GM12864 (cell line): ENCODE data around the gene WDFY3.
A peak's percentile ranks its signal among the peaks of the same experiment; 100 is the strongest.

ENCODE experiments used
- DNase-seq: peaks from one replicate; pipeline ENCODE4 v3.0.0-alpha.2; 2011; ENCODE audit warnings: low read depth
- H3K4me3 ChIP-seq: 2 replicates; pipeline ENCODE4 v1.5.1; 2011; ENCODE audit warnings: mild to moderate bottlenecking, low read depth, low read length, control low read depth
- CTCF ChIP-seq: IDR thresholded peaks from 2 replicates; pipeline ENCODE4 v1.5.1; 2011; ENCODE audit warnings: low read depth, mild to moderate bottlenecking, moderate library complexity, low read length, control low read depth, inconsistent platforms; ENCODE audit errors: missing control alignments

The WDFY3 gene

GRCh38 chr4:84977396-84977795, 10.9 kb upstream of the WDFY3 start:
- no peak overlapping the region for H3K4me3 ChIP-seq
- TF ChIP-seq CTCF: no peak
- no peak for DNase-seq

DNA sequence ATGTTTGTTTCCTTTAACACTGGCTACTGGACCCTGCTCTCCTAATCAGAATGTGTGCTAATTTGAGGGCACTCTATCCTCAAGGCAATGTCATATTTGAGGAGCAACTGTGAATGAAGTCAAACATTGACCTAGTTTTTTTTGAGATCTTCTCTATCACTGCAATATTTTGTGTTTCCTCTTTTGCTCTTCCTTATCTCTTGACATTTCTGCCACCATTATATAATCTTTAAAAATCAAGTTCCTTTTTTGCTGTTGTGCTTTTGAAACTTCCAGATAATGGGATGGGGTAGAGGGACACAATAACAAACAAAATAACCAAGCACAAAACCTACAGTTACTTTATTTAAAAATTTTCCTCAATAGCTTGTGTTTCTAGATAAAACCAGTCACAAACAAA, 7.4 kb upstream of the WDFY3 start:
- no peak overlapping the region for H3K4me3 ChIP-seq
- no peak for TF ChIP-seq CTCF
- no peak for DNase-seq

GRCh38 chr4:84971319-84971932, 4.9 kb upstream of the WDFY3 start:
- TF ChIP-seq CTCF: peak; percentile 28
- H3K4me3 ChIP-seq: no peak overlapping the region
- no peak for DNase-seq

- no peak overlapping the region for H3K4me3 ChIP-seq
- no peak for TF ChIP-seq CTCF
- no peak for DNase-seq
Measured at GRCh38 chr4:84968925-84969324, 2.4 kb upstream of the WDFY3 start.

DNA sequence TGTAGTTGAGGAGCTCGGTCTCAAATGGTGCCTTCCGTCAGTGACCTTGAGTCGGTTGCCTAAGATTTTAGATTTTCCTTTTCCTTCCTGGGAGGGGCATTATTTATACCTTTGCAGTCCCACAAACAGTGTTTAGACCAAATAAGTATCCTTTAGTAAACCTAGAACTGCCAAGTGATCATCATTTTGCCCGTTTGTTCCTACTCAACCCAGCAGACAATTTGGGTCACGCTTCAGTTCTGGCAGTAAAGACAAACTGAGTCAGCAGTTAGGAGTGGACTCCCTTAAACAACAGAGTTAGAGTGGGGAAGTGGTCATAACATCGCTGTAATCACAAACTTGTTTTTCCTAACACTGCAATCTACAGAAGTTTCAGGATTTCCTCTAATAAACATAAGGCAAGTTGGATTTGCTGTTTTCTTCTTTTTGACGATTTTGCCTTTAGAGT, 777 bp upstream of the WDFY3 start:
- TF ChIP-seq CTCF: no peak
- no peak overlapping the region for H3K4me3 ChIP-seq
- DNase-seq: no peak

GRCh38 chr4:84965553-84966381, 723 bp downstream of the WDFY3 start:
- H3K4me3 ChIP-seq: peak overlapping the region; percentile 33; the same call in 1 of the 2 replicates
- DNase-seq: no peak
- TF ChIP-seq CTCF: no peak

GRCh38 chr4:84964995-84965552, 1.4 kb downstream of the WDFY3 start:
- DNase-seq: no peak
- no peak for TF ChIP-seq CTCF
- H3K4me3 ChIP-seq: no peak overlapping the region
